Parathyroid adenoma (tissue), 2 donors: ENCODE measurements around the gene ZBTB4.

ENCODE experiments used
- H2AFZ ChIP-seq: fragments of 300-600 bp; sonication (generic); one replicate; pipeline ENCODE4 v1.7.0; 2017; ENCODE audit warnings: antibody characterized with exemption, mild to moderate bottlenecking
- H3K27ac ChIP-seq: fragments of 300-600 bp; sonication (generic); one replicate; pipeline ENCODE4 v1.7.0; 2017
- H3K27me3 ChIP-seq: fragments of 300-600 bp; sonication (generic); one replicate; pipeline ENCODE4 v1.7.0; 2017; ENCODE audit warnings: low read length; ENCODE audit not compliant: control insufficient read depth, insufficient read depth
- H3K36me3 ChIP-seq: fragments of 300-600 bp; sonication (generic); one replicate; pipeline ENCODE4 v1.7.0; 2017; ENCODE audit warnings: low read length; ENCODE audit not compliant: control insufficient read depth, insufficient read depth
- H3K4me1 ChIP-seq: fragments of 300-600 bp; sonication (generic); one replicate; pipeline ENCODE4 v1.7.0; 2017; ENCODE audit warnings: control low read depth
- H3K4me2 ChIP-seq: fragments of 300-600 bp; sonication (generic); one replicate; pipeline ENCODE4 v1.7.0; 2017; ENCODE audit warnings: low read length
- H3K4me3 ChIP-seq: fragments of 300-600 bp; sonication (generic); one replicate; pipeline ENCODE4 v1.7.0; 2017; ENCODE audit warnings: low read depth, low read length
- H3K79me2 ChIP-seq: fragments of 300-600 bp; sonication (generic); one replicate; pipeline ENCODE4 v1.7.0; 2017; ENCODE audit warnings: control low read depth
- H3K9ac ChIP-seq: fragments of 300-600 bp; sonication (generic); one replicate; pipeline ENCODE4 v1.7.0; 2017; ENCODE audit warnings: mild to moderate bottlenecking
- H3K9me3 ChIP-seq: fragments of 300-600 bp; sonication (generic); one replicate; pipeline ENCODE4 v1.7.0; 2017; ENCODE audit warnings: low read length; ENCODE audit not compliant: control insufficient read depth
- TF ChIP-seq, protein P1 (sequence below): fragments of 300-600 bp; sonication (generic); IDR thresholded peaks from one replicate; pipeline ENCODE4 v1.7.0; 2017; ENCODE audit warnings: antibody characterized with exemption, mild to moderate bottlenecking
- donor health status: primary hyperparathyroidism.

The ZBTB4 gene

DNA sequence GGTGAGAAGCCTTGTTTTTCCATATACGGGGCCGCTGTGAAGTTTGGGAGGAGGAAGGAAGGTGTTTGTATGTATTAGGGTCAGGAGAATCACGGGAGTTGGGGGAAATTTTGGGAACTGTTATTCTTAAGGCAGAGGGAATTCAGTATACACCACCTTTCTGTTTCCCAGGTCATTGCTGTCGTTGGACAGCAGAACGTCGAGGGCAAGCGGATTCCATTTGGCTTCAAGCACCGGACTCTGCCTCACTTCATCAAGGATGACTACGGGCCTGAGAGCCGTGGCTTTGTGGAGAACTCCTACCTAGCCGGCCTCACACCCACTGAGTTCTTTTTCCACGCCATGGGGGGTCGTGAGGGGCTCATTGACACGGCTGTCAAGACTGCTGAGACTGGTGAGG is 22.3 kb upstream of the ZBTB4 start:
- H3K4me1 ChIP-seq = no peaks in the 10 kb centered on the region
- no peak overlapping the region for H3K9ac ChIP-seq
- H3K27me3 ChIP-seq = no peaks in the 10 kb centered on the region
- no peaks in the 10 kb centered on the region for H3K79me2 ChIP-seq
- no peaks in the 10 kb centered on the region for H3K36me3 ChIP-seq
- no peak overlapping the region for H3K4me2 ChIP-seq
- no peak overlapping the region for H2AFZ ChIP-seq
- H3K9me3 ChIP-seq = no peaks in the 10 kb centered on the region
- TF ChIP-seq, protein P1, sequence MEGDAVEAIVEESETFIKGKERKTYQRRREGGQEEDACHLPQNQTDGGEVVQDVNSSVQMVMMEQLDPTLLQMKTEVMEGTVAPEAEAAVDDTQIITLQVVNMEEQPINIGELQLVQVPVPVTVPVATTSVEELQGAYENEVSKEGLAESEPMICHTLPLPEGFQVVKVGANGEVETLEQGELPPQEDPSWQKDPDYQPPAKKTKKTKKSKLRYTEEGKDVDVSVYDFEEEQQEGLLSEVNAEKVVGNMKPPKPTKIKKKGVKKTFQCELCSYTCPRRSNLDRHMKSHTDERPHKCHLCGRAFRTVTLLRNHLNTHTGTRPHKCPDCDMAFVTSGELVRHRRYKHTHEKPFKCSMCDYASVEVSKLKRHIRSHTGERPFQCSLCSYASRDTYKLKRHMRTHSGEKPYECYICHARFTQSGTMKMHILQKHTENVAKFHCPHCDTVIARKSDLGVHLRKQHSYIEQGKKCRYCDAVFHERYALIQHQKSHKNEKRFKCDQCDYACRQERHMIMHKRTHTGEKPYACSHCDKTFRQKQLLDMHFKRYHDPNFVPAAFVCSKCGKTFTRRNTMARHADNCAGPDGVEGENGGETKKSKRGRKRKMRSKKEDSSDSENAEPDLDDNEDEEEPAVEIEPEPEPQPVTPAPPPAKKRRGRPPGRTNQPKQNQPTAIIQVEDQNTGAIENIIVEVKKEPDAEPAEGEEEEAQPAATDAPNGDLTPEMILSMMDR = no peak
- no peak overlapping the region for H3K4me3 ChIP-seq
- H3K27ac ChIP-seq = no peak overlapping the region

DNA sequence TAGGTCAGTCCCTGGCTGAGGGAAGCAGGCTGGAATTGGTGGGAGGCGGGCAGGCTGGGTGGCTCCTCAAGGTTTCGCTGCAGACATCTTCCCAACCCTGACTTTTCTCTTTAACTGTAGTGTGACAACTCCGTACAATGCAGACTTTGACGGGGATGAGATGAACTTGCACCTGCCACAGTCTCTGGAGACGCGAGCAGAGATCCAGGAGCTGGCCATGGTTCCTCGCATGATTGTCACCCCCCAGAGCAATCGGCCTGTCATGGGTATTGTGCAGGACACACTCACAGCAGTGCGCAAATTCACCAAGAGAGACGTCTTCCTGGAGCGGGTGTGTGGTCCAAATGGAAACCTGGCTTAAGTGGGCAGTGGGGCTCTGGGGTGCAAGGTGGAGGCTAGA is 19.7 kb upstream of the ZBTB4 start:
- Histone ChIP-seq H3K4me2 (no peak overlapping the region), H3K79me2 (no peaks in the 10 kb centered on the region), H3K9me3 (no peaks in the 10 kb centered on the region), H3K9ac (no peak overlapping the region), H3K36me3 (no peaks in the 10 kb centered on the region), H3K27ac (no peak overlapping the region), H3K4me3 (no peak overlapping the region), H3K4me1 (no peaks in the 10 kb centered on the region), H2AFZ (no peak overlapping the region), H3K27me3 (no peaks in the 10 kb centered on the region)
- TF ChIP-seq, protein P1 = no peak

DNA sequence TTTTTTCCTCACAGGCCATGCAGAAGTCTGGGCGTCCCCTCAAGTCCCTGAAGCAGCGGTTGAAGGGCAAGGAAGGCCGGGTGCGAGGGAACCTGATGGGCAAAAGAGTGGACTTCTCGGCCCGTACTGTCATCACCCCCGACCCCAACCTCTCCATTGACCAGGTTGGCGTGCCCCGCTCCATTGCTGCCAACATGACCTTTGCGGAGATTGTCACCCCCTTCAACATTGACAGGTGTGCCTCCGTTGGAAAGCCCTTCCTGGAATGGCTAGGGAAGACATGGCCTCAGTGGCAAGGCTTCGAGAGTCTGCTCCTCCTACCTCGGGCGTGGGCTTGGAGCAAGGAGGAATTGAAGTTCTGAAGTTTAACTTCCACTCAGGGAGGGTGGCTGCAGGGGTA is 18.2 kb upstream of the ZBTB4 start:
- Histone ChIP-seq H3K9ac (no peak overlapping the region), H3K4me2 (no peak overlapping the region), H3K4me3 (no peak overlapping the region), H3K79me2 (peaks cover 5% of the 10 kb centered on the region), H3K36me3 (no peaks in the 10 kb centered on the region), H3K9me3 (no peaks in the 10 kb centered on the region), H2AFZ (no peak overlapping the region), H3K27ac (no peak overlapping the region), H3K4me1 (no peaks in the 10 kb centered on the region), H3K27me3 (no peaks in the 10 kb centered on the region)
- TF ChIP-seq, protein P1 = no peak

DNA sequence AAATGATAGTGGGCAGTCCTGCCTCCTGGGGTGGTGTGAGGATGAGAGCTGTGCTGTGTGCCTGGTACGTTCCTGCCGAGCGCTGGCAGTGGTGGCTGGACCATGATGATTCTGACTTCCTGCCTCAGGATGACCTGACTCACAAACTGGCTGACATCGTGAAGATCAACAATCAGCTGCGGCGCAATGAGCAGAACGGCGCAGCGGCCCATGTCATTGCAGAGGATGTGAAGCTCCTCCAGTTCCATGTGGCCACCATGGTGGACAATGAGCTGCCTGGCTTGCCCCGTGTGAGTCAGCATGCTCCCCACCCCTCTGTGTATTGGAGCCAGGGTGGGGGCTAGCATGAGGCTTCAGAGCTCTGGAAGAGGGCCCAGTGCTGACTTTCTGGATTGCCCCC is 17.8 kb upstream of the ZBTB4 start:
- Histone ChIP-seq H3K4me1 (no peaks in the 10 kb centered on the region), H2AFZ (no peak overlapping the region), H3K4me2 (no peak overlapping the region), H3K27ac (no peak overlapping the region), H3K36me3 (no peaks in the 10 kb centered on the region), H3K9me3 (no peaks in the 10 kb centered on the region), H3K9ac (no peak overlapping the region), H3K27me3 (no peaks in the 10 kb centered on the region), H3K79me2 (peaks cover 7% of the 10 kb centered on the region), H3K4me3 (no peak overlapping the region)
- TF ChIP-seq, protein P1 = no peak

DNA sequence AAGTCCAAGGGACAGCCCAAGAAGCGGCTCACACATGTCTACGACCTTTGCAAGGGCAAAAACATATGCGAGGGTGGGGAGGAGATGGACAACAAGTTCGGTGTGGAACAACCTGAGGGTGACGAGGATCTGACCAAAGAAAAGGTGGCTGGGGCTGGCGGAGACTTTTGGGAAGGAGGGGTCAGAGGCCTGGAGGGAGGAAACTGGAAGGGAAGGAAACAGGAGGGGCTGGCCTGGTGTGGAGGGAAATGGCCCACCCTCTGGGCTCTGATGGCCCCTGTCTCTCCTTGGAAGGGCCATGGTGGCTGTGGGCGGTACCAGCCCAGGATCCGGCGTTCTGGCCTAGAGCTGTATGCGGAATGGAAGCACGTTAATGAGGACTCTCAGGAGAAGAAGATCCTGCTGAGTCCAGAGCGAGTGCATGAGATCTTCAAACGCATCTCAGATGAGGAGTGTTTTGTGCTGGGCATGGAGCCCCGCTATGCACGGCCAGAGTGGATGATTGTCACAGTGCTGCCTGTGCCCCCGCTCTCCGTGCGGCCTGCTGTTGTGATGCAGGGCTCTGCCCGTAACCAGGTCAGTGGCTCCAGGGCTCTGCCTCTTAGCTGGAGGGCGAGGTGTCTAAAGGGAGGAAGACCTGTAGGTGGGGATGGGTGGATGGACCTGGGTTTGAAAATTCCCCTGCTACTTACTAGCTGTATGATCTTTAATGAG is 17.2 kb upstream of the ZBTB4 start:
- no peaks in the 10 kb centered on the region for H3K9me3 ChIP-seq
- H3K4me3 ChIP-seq = no peak overlapping the region
- H3K36me3 ChIP-seq = no peaks in the 10 kb centered on the region
- H2AFZ ChIP-seq = no peak overlapping the region
- TF ChIP-seq, protein P1 = no peak
- no peaks in the 10 kb centered on the region for H3K27me3 ChIP-seq
- H3K27ac ChIP-seq = no peak overlapping the region
- H3K79me2 ChIP-seq = peaks cover 13% of the 10 kb centered on the region
- no peaks in the 10 kb centered on the region for H3K4me1 ChIP-seq
- H3K4me2 ChIP-seq = no peak overlapping the region
- no peak overlapping the region for H3K9ac ChIP-seq
